ENCODE measurements around the gene ARHGEF6. TPM values are rescaled to one million over a fixed set of nuclear protein-coding genes. Genes with fewer than 3 reads are reported as not detected.

The ARHGEF6 gene
- total RNA-seq, 4 donors from 2014 or later: 23.7 to 41.1 (median 29.6) TPM

- TF ChIP-seq CTCF (IDR thresholded peaks at IDR 0.05) (no peak), EP300 (IDR thresholded peaks at IDR 0.05) (no peak), POLR2A (IDR thresholded peaks at IDR 0.05) (no peak)
- H3K27me3 ChIP-seq: peaks cover 0 to 4% of the 10 kb centered on the region in 2 donors
- no peaks in the 10 kb centered on the region for H3K4me1 ChIP-seq
- H3K27ac ChIP-seq: no peak overlapping the region
- no peak overlapping the region for H3K4me3 ChIP-seq
- WGBS, 2 donors: 50 to 91% methylated on average over 1 of the region's 1 CpG
- DNase-seq (ENCODE audit: low spot score in 2 of 2): no peak
- H3K36me3 ChIP-seq: peaks cover 0 to 66% (median 0%) of the 10 kb centered on the region in 3 donors
- H3K9me3 ChIP-seq: peaks cover 0 to 4% (median 0%) of the 10 kb centered on the region in 4 donors
Observed at GRCh38 chrX:136666088-136666487, 114.6 kb downstream of the ARHGEF6 start.

GRCh38 chrX:136665258-136665900 is 115.4 kb downstream of the ARHGEF6 start:
- Histone ChIP-seq H3K27me3 (peaks cover 0 to 4% of the 10 kb centered on the region in 2 donors), H3K4me1 (no peaks in the 10 kb centered on the region), H3K36me3 (peaks cover 0 to 62% (median 1%) of the 10 kb centered on the region in 3 donors), H3K4me3 (no peak overlapping the region), H3K9me3 (peaks cover 0 to 4% (median 0%) of the 10 kb centered on the region in 4 donors), H3K27ac (no peak overlapping the region)
- 81 to 88% methylated on average over 6 of the region's 6 CpGs for WGBS, 2 donors
- TF ChIP-seq CTCF (IDR thresholded peaks at IDR 0.05) (no peak), EP300 (IDR thresholded peaks at IDR 0.05) (no peak), POLR2A (IDR thresholded peaks at IDR 0.05) (no peak)
- no peak for DNase-seq (ENCODE audit: low spot score in 2 of 2)

GRCh38 chrX:136662976-136663375 is 117.8 kb downstream of the ARHGEF6 start:
- Histone ChIP-seq H3K4me3 (no peak overlapping the region), H3K27me3 (no peaks in the 10 kb centered on the region), H3K27ac (no peak overlapping the region), H3K36me3 (peaks cover 0 to 38% (median 3%) of the 10 kb centered on the region in 3 donors), H3K4me1 (no peaks in the 10 kb centered on the region), H3K9me3 (peaks cover 0 to 4% (median 0%) of the 10 kb centered on the region in 4 donors)
- 86 to 100% methylated on average over 1 of the region's 1 CpG for WGBS, 2 donors
- no peak for DNase-seq (ENCODE audit: low spot score in 2 of 2)
- TF ChIP-seq EP300 (IDR thresholded peaks at IDR 0.05) (no peak), POLR2A (IDR thresholded peaks at IDR 0.05) (no peak), CTCF (IDR thresholded peaks at IDR 0.05) (no peak)

- H3K4me3 ChIP-seq: no peak overlapping the region
- WGBS, 2 donors: 48 to 65% methylated on average over 2 of the region's 2 CpGs
- H3K27ac ChIP-seq: no peak overlapping the region
- no peak for DNase-seq (ENCODE audit: low spot score in 2 of 2)
- no peaks in the 10 kb centered on the region for H3K4me1 ChIP-seq
- no peaks in the 10 kb centered on the region for H3K27me3 ChIP-seq
- peaks cover 0 to 29% (median 3%) of the 10 kb centered on the region in 3 donors for H3K36me3 ChIP-seq
- no peak for TF ChIP-seq POLR2A (IDR thresholded peaks at IDR 0.05)
- TF ChIP-seq CTCF (IDR thresholded peaks at IDR 0.05): no peak
- TF ChIP-seq EP300 (IDR thresholded peaks at IDR 0.05): no peak
- peaks cover 0 to 4% (median 0%) of the 10 kb centered on the region in 4 donors for H3K9me3 ChIP-seq
Observed at GRCh38 chrX:136662104-136662503, 118.6 kb downstream of the ARHGEF6 start.

GRCh38 chrX:136660896-136661295 is 119.8 kb downstream of the ARHGEF6 start:
- Histone ChIP-seq H3K9me3 (peaks cover 0 to 4% (median 0%) of the 10 kb centered on the region in 4 donors), H3K4me3 (no peak overlapping the region), H3K36me3 (peaks cover 0 to 17% (median 3%) of the 10 kb centered on the region in 3 donors), H3K4me1 (no peaks in the 10 kb centered on the region), H3K27me3 (no peaks in the 10 kb centered on the region), H3K27ac (no peak overlapping the region)
- no peak for DNase-seq (ENCODE audit: low spot score in 2 of 2)
- TF ChIP-seq CTCF (IDR thresholded peaks at IDR 0.05) (no peak), POLR2A (IDR thresholded peaks at IDR 0.05) (no peak), EP300 (IDR thresholded peaks at IDR 0.05) (no peak)
- 50 to 56% methylated on average over 1 of the region's 1 CpG for WGBS, 2 donors

Measured in tibial nerve (tissue), 4 donors.